Stimulated activated CD4-positive, alpha-beta T cell treated with anti-CD3 and anti-CD28 coated beads, Interleukin-4, amount 100 ng/mL, for 24 hours (primary cell): Measurements from ENCODE around the gene EVC2.

Source experiments
- DNase-seq: peaks from one replicate; pipeline ENCODE4 v3.0.0-alpha.2; 2020

EVC2 gene

GRCh38 chr4:5664778-5665177 is 43.6 kb downstream of the EVC2 start:
- no peak for DNase-seq

- DNase-seq: no peak
Measured at GRCh38 chr4:5662555-5662954, 45.8 kb downstream of the EVC2 start.

- no peak for DNase-seq
Measured at GRCh38 chr4:5661237-5661636, 47.1 kb downstream of the EVC2 start.

GRCh38 chr4:5660185-5660584 is 48.2 kb downstream of the EVC2 start:
- no peak for DNase-seq

GRCh38 chr4:5658974-5659373 is 49.4 kb downstream of the EVC2 start:
- no peak for DNase-seq

- DNase-seq: no peak
Measured at GRCh38 chr4:5656415-5656814, 51.9 kb downstream of the EVC2 start.

- no peak for DNase-seq
Measured at GRCh38 chr4:5654791-5655190, 53.6 kb downstream of the EVC2 start.

- DNase-seq: no peak
Measured at GRCh38 chr4:5651089-5651488, 57.3 kb downstream of the EVC2 start.

- no peak for DNase-seq
Measured at GRCh38 chr4:5650040-5650439, 58.3 kb downstream of the EVC2 start.

- no peak for DNase-seq
Measured at GRCh38 chr4:5647351-5647750, 61.0 kb downstream of the EVC2 start.

- no peak for DNase-seq
Measured at GRCh38 chr4:5640096-5640495, 68.3 kb downstream of the EVC2 start.

GRCh38 chr4:5639556-5639955 is 68.8 kb downstream of the EVC2 start:
- DNase-seq: no peak

- DNase-seq: no peak
Measured at GRCh38 chr4:5638976-5639375, 69.4 kb downstream of the EVC2 start.

GRCh38 chr4:5638316-5638715 is 70.0 kb downstream of the EVC2 start:
- no peak for DNase-seq

- no peak for DNase-seq
Measured at GRCh38 chr4:5636766-5637670, 71.3 kb downstream of the EVC2 start.

GRCh38 chr4:5635826-5636195 is 72.5 kb downstream of the EVC2 start:
- DNase-seq: no peak

- no peak for DNase-seq
Measured at GRCh38 chr4:5632571-5632970, 75.8 kb downstream of the EVC2 start.

GRCh38 chr4:5632066-5632440 is 76.3 kb downstream of the EVC2 start:
- DNase-seq: no peak

- DNase-seq: no peak
Measured at GRCh38 chr4:5631352-5632065, 76.8 kb downstream of the EVC2 start.

GRCh38 chr4:5630762-5631161 is 77.6 kb downstream of the EVC2 start:
- DNase-seq: no peak

GRCh38 chr4:5629542-5629941 is 78.8 kb downstream of the EVC2 start:
- DNase-seq: no peak

- DNase-seq: no peak
Measured at GRCh38 chr4:5626913-5627312, 81.4 kb downstream of the EVC2 start.

GRCh38 chr4:5622596-5622995 is 85.8 kb downstream of the EVC2 start:
- DNase-seq: no peak

- DNase-seq: no peak
Measured at GRCh38 chr4:5619913-5620625, 88.3 kb downstream of the EVC2 start.
